Adipocyte (in vitro differentiated cells): ENCODE data around the gene AGK.
"Not testable (repeated sequence)": the region's sequence is repeated elsewhere in the genome, so short reads cannot be mapped to it uniquely, and the experiment has no call there.

Source experiments
- DNase-seq: peaks from one replicate; pipeline ENCODE4 v3.0.0-alpha.2; 2015; ENCODE audit warnings: low read depth
- H3K27me3 ChIP-seq: replicated peaks from 2 replicates; pipeline ENCODE4 v1.7.0; 2013; ENCODE audit warnings: mild to moderate bottlenecking, low read length, moderate library complexity; ENCODE audit not compliant: control insufficient read depth, insufficient read depth
- H3K36me3 ChIP-seq: 2 replicates; pipeline ENCODE4 v1.7.0; 2013; ENCODE audit warnings: low read length, mild to moderate bottlenecking, moderate library complexity; ENCODE audit not compliant: control insufficient read depth, insufficient read depth, severe bottlenecking
- H3K4me1 ChIP-seq: 2 replicates; pipeline ENCODE4 v1.7.0; 2013; ENCODE audit warnings: mild to moderate bottlenecking, low read length, moderate library complexity; ENCODE audit not compliant: control insufficient read depth, insufficient read depth
- H3K4me3 ChIP-seq: 2 replicates; pipeline ENCODE4 v1.7.0; 2013; ENCODE audit warnings: mild to moderate bottlenecking, low read length, moderate library complexity
- H3K9ac ChIP-seq: 2 replicates; pipeline ENCODE4 v1.7.0; 2013; ENCODE audit warnings: mild to moderate bottlenecking, low read length, moderate library complexity
- H3K9me3 ChIP-seq: 2 replicates; pipeline ENCODE4 v1.7.0; 2013; ENCODE audit warnings: mild to moderate bottlenecking, low read length, moderate library complexity; ENCODE audit not compliant: control insufficient read depth

AGK gene

DNA sequence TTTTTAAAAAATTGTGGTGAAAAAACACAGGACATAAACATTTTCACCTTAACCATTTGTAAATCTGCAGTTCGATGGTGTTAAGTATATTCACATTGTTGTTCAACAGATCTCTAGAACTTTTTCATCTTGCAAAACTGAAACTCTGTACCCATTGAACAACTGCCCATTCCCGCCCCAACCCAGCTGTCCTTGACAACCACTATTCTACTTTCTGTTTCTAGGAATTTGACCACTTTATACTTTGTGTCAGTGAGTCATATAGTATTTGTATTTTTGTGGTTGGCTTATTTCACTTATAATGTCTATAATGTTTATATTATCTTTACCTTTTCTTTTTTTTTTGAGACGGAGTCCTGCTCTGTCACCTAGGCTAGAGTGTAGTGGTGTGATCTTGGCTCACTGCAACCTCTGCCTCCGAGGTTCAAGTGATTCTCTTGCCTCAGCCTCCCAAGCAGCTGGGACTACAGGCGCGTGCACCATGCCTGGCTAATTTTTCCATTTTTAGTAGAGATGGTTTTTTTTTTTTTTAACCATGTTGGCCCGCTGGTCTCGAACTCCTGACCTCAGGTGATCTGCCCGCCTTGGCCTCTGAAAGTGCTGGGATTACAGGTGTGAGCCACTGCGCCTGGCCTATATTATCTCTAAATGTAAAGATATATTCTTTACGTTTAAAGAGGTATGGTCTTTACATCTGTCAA, 6.8 kb downstream of the AGK start:
- H3K27me3 ChIP-seq, H3K9ac ChIP-seq, H3K9me3 ChIP-seq, H3K4me3 ChIP-seq, H3K4me1 ChIP-seq: not testable (repeated sequence)
- H3K36me3 ChIP-seq: peaks cover 30% of the 10 kb centered on the region
- peak; percentile 54 for DNase-seq

- Histone ChIP-seq H3K4me3 (no peak overlapping the region), H3K27me3 (no peaks in the 10 kb centered on the region), H3K36me3 (peaks cover 37% of the 10 kb centered on the region), H3K4me1 (no peaks in the 10 kb centered on the region), H3K9ac (no peak overlapping the region), H3K9me3 (peaks cover 9% of the 10 kb centered on the region)
- DNase-seq: peak; percentile 63
Observed at GRCh38 chr7:141558544-141559183, 7.5 kb downstream of the AGK start.

DNA sequence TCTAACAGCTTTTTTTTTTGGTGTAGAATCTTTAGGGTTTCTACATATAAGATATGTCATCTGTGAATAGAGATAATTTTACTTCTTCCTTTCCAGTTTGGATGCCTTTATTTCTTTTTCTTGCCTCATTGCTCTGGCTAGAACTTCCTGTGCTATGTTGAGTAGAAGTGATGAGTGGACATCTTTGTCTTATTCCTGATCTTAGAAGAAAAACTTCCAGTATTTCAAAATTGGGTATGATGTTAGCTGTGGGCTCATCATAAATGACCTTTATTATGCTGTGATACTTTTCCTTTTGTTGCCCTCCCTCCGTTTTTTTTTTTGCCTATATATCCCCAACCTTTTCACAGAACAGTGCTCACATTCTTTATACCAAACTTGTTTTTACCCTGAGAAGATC, 8.8 kb downstream of the AGK start:
- Histone ChIP-seq H3K9ac (no peak overlapping the region), H3K9me3 (peaks cover 9% of the 10 kb centered on the region), H3K4me1 (no peaks in the 10 kb centered on the region), H3K36me3 (peaks cover 39% of the 10 kb centered on the region), H3K27me3 (no peaks in the 10 kb centered on the region), H3K4me3 (no peak overlapping the region)
- no peak for DNase-seq

DNA sequence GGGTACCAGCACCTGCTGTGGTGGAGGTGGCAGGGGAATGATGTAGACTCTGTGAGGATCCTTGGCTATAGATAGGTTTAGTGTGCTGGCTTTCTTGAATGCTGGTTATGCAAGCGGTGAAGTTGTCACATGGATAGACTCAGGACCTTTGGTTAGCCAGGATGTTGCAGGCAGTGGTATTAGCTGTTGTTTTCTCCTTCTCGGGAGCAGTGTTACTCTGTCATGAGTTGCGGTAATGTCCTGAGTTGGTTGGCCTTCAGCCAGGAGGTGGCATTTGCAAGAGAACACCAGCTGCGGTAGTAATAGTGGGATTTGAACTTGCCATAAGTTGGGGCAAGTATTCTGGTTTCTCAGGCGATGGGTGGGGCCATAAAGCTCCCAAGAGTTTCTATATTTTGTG, 10.8 kb downstream of the AGK start:
- Histone ChIP-seq H3K27me3 (no peaks in the 10 kb centered on the region), H3K4me3 (no peak overlapping the region), H3K36me3 (peaks cover 44% of the 10 kb centered on the region), H3K4me1 (no peaks in the 10 kb centered on the region), H3K9me3 (peaks cover 9% of the 10 kb centered on the region), H3K9ac (no peak overlapping the region)
- no peak for DNase-seq

DNA sequence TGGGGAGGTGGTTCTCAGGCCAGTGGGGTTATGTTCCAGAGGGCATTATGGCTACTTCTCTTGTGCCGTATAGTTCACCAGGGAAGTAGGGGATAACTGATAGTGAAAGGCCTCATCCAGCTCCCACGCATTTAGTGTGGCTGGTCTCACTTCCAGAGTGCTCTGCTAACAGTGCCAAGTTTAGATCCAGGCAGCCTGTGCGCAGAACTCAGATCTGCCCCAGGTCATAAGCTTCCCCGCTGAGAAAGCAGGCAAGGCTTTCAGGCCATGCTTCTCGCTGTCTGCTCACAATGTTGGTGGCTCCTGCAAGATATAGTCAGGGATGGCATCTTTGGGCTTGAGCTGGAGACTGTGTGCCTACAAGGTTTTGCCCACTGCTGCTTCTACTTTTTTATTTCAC, 11.3 kb downstream of the AGK start:
- Histone ChIP-seq H3K9ac (no peak overlapping the region), H3K36me3 (peaks cover 44% of the 10 kb centered on the region), H3K9me3 (peaks cover 9% of the 10 kb centered on the region), H3K4me3 (no peak overlapping the region), H3K4me1 (no peaks in the 10 kb centered on the region), H3K27me3 (no peaks in the 10 kb centered on the region)
- DNase-seq: no peak

- Histone ChIP-seq H3K4me1 (no peaks in the 10 kb centered on the region), H3K36me3 (peaks cover 41% of the 10 kb centered on the region)
Observed at GRCh38 chr7:141562972-141563371, 11.8 kb downstream of the AGK start.

DNA sequence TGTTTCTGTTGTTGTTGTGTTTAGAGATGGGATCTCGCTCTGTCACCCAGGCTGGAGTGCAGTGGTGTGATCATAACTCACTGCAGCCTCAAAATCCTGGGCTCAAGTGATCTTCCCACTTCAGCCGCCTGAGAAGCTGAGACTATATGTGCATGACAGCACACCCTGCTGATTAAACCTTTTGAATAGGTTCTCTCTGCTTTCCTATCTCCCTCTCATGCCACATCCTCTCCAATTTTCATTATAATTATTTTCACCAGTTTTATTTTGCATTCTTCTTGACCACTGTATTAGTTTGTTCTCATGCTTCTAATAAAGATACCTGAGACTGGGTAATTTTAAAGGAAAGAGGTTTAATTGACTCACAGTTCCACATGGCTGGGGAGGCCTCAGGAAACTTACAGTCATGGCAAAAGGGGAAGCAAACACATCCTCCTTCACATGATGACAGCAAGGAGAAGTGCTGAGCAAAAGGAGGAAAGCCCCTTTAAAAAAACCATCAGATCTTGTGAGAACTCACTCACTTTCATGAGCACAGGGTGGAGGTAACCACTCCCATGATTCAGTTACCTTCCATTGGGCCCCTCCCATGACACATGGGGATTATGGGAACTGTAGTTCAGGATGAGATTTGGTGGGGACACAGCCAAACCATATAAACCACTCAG, 12.9 kb downstream of the AGK start:
- peaks cover 36% of the 10 kb centered on the region for H3K36me3 ChIP-seq
- no peaks in the 10 kb centered on the region for H3K27me3 ChIP-seq
- DNase-seq: no peak

More at GRCh38 chr7:141562972-141563371, 11.8 kb downstream of the AGK start:
- no peak overlapping the region for H3K9ac ChIP-seq
- H3K4me3 ChIP-seq: no peak overlapping the region
- peak; percentile 7 for DNase-seq
- no peaks in the 10 kb centered on the region for H3K27me3 ChIP-seq
- peaks cover 9% of the 10 kb centered on the region for H3K9me3 ChIP-seq

GRCh38 chr7:141567432-141567831, 16.2 kb downstream of the AGK start:
- Histone ChIP-seq H3K9ac (no peak overlapping the region), H3K4me3 (no peak overlapping the region), H3K4me1 (no peaks in the 10 kb centered on the region), H3K36me3 (peaks cover 26% of the 10 kb centered on the region), H3K27me3 (no peaks in the 10 kb centered on the region), H3K9me3 (no peaks in the 10 kb centered on the region)
- no peak for DNase-seq

More for the DNA sequence above, 12.9 kb downstream of the AGK start:
- no peak overlapping the region for H3K9ac ChIP-seq
- peaks cover 6% of the 10 kb centered on the region for H3K9me3 ChIP-seq
- H3K4me3 ChIP-seq: no peak overlapping the region
- H3K4me1 ChIP-seq: no peaks in the 10 kb centered on the region

DNA sequence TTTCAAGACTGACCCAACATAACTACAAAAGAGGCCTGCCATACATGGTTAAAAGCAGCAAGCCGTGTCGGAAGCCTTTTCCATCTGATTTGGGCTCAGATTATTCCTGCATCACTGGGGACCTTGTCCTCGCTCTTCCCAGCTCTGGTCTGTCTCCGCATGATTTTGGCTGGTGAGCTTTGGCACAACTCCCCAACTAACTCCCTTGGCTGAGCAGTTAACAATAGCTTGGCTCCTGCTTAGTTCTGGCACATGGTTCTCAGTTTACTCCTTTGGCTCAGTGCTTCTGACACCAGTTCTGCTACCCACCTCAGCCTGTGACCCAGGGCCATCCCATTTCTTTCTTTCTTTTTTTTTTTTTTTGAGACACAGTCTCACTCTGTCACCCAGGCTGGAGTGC, 17.0 kb downstream of the AGK start:
- Histone ChIP-seq H3K4me1 (no peaks in the 10 kb centered on the region), H3K27me3 (no peaks in the 10 kb centered on the region)
- no peak for DNase-seq

GRCh38 chr7:141571059-141571458, 19.8 kb downstream of the AGK start:
- no peak overlapping the region for H3K9ac ChIP-seq

More for the DNA sequence above, 17.0 kb downstream of the AGK start:
- H3K9ac ChIP-seq: no peak overlapping the region
- H3K9me3 ChIP-seq: no peaks in the 10 kb centered on the region
- no peak overlapping the region for H3K4me3 ChIP-seq
- peaks cover 22% of the 10 kb centered on the region for H3K36me3 ChIP-seq

GRCh38 chr7:141572175-141572574, 21.0 kb downstream of the AGK start:
- no peaks in the 10 kb centered on the region for H3K4me1 ChIP-seq
- H3K4me3 ChIP-seq: no peak overlapping the region
- no peaks in the 10 kb centered on the region for H3K27me3 ChIP-seq
- no peak for DNase-seq
- H3K9ac ChIP-seq: no peak overlapping the region
- H3K9me3 ChIP-seq: peaks cover 9% of the 10 kb centered on the region
- peaks cover 5% of the 10 kb centered on the region for H3K36me3 ChIP-seq

More at GRCh38 chr7:141571059-141571458, 19.8 kb downstream of the AGK start:
- Histone ChIP-seq H3K36me3 (peaks cover 6% of the 10 kb centered on the region), H3K4me3 (no peak overlapping the region), H3K4me1 (no peaks in the 10 kb centered on the region), H3K27me3 (no peaks in the 10 kb centered on the region), H3K9me3 (peaks cover 5% of the 10 kb centered on the region)
- DNase-seq: no peak
